GM18505 (cell line): ENCODE data around the gene DCAF17.
A peak's percentile ranks its signal among the peaks of the same experiment; 100 is the strongest.
"Not testable (repeated sequence)": the region's sequence is repeated elsewhere in the genome, so short reads cannot be mapped to it uniquely, and the experiment has no call there.

ENCODE experiments used
- ATAC-seq: cut with Tn5 transposase; IDR thresholded peaks from one replicate; pipeline ENCODE4 v1.9.1; 2021; ENCODE audit not compliant: unreplicated experiment
- POLR2A ChIP-seq: IDR thresholded peaks from 4 replicates; pipeline ENCODE4 v1.6.1; 2011; ENCODE audit warnings: borderline replicate concordance; ENCODE audit not compliant: insufficient read depth, insufficient read length; ENCODE audit errors: extremely low read depth

DCAF17 gene

GRCh38 chr2:171402906-171403580, 31.0 kb upstream of the DCAF17 start:
- no peak for ATAC-seq
- no peak for TF ChIP-seq POLR2A

- no peak for ATAC-seq
- no peak for TF ChIP-seq POLR2A
Measured at GRCh38 chr2:171404261-171404660, 29.8 kb upstream of the DCAF17 start.

- ATAC-seq, result no peak
Measured at GRCh38 chr2:171404719-171405118, 29.3 kb upstream of the DCAF17 start.

GRCh38 chr2:171405546-171405945, 28.5 kb upstream of the DCAF17 start:
- TF ChIP-seq POLR2A, result no peak
- no peak for ATAC-seq

More at GRCh38 chr2:171404719-171405118, 29.3 kb upstream of the DCAF17 start:
- no peak for TF ChIP-seq POLR2A

- no peak for TF ChIP-seq POLR2A
- peak; percentile 52 for ATAC-seq
Measured at GRCh38 chr2:171406044-171406443, 28.0 kb upstream of the DCAF17 start.

- ATAC-seq, result peak; percentile 45
- TF ChIP-seq POLR2A, result no peak
Measured at GRCh38 chr2:171407030-171407675, 26.9 kb upstream of the DCAF17 start.

- ATAC-seq, result no peak
- no peak for TF ChIP-seq POLR2A
Measured at GRCh38 chr2:171407676-171408044, 26.4 kb upstream of the DCAF17 start.

GRCh38 chr2:171409436-171409971, 24.5 kb upstream of the DCAF17 start:
- no peak for ATAC-seq
- no peak for TF ChIP-seq POLR2A

GRCh38 chr2:171410101-171410500, 23.9 kb upstream of the DCAF17 start:
- TF ChIP-seq POLR2A, result no peak
- ATAC-seq, result no peak

- no peak for ATAC-seq
- TF ChIP-seq POLR2A, result no peak
Measured at GRCh38 chr2:171410624-171411023, 23.4 kb upstream of the DCAF17 start.

- no peak for ATAC-seq
- no peak for TF ChIP-seq POLR2A
Measured at GRCh38 chr2:171411214-171411613, 22.8 kb upstream of the DCAF17 start.

GRCh38 chr2:171411791-171412483, 22.1 kb upstream of the DCAF17 start:
- ATAC-seq, result no peak

GRCh38 chr2:171412571-171413175, 21.4 kb upstream of the DCAF17 start:
- no peak for TF ChIP-seq POLR2A
- ATAC-seq, result no peak

More at GRCh38 chr2:171411791-171412483, 22.1 kb upstream of the DCAF17 start:
- TF ChIP-seq POLR2A, result no peak

- not testable (repeated sequence) for ATAC-seq
Measured at GRCh38 chr2:171414645-171415044, 19.4 kb upstream of the DCAF17 start.
